CD14-positive monocyte (primary cell): ENCODE measurements around the gene FGA. TPM values are rescaled to one million over a fixed set of nuclear protein-coding genes. Genes with fewer than 3 reads are reported as not detected.

Experiments
- DNase-seq, 3 donors: peaks; one replicate each; pipeline ENCODE4 v3.0.0-alpha.2; 2011 to 2022
- H2AFZ ChIP-seq: 2 replicates; pipeline ENCODE4 v1.6.0; 2012; ENCODE audit warnings: mild to moderate bottlenecking, low read depth, low read length, inconsistent platforms; ENCODE audit not compliant: insufficient read depth, poor library complexity, severe bottlenecking
- H3K27ac ChIP-seq, 2 donors: 1 replicate in 1 of 2; 2 replicates in 1 of 2; pipeline ENCODE4 v1.5.1; 2012 to 2013; ENCODE audit warnings: low read length in 2 of 2, control low read depth in 1 of 2, inconsistent platforms in 1 of 2, low read depth in 1 of 2, mild to moderate bottlenecking in 1 of 2
- H3K27me3 ChIP-seq, 2 donors: one replicate each; pipeline versions ENCODE4 v1.6.0 to v1.6.1; 2011 to 2013; ENCODE audit warnings: low read length in 2 of 2; ENCODE audit not compliant: control insufficient read depth in 2 of 2, insufficient read depth in 2 of 2
- H3K36me3 ChIP-seq, 2 donors: replicated peaks in 1 of 2; 1 replicate in 1 of 2; 2 replicates in 1 of 2; pipeline versions ENCODE4 v1.5.1 to v1.6.1; 2012 to 2013; ENCODE audit warnings: low read length in 2 of 2, control low read depth in 1 of 2, inconsistent platforms in 1 of 2, mild to moderate bottlenecking in 1 of 2; ENCODE audit not compliant: insufficient read depth in 2 of 2, control insufficient read depth in 1 of 2
- H3K4me1 ChIP-seq, 2 donors: 1 replicate in 1 of 2; 2 replicates in 1 of 2; pipeline versions ENCODE4 v1.5.1 to v1.6.1; 2012 to 2013; ENCODE audit warnings: low read length in 2 of 2, control low read depth in 1 of 2, inconsistent platforms in 1 of 2, mild to moderate bottlenecking in 1 of 2, moderate library complexity in 1 of 2; ENCODE audit not compliant: insufficient read depth in 2 of 2, control insufficient read depth in 1 of 2
- H3K4me2 ChIP-seq: replicated peaks from 2 replicates; pipeline ENCODE3; 2012; ENCODE audit warnings: low read length, moderate library complexity, mild to moderate bottlenecking; ENCODE audit not compliant: poor library complexity, severe bottlenecking; ENCODE audit errors: extremely low read depth
- H3K4me3 ChIP-seq, 3 experiments: fragments of 200-600 bp in 1 of 3; sonication (generic) in 1 of 3; replicated peaks in 1 of 3; 1 replicate in 2 of 3; 2 replicates in 1 of 3; pipeline ENCODE4 v1.5.1; 2011 to 2013; ENCODE audit warnings: low read length in 3 of 3, mild to moderate bottlenecking in 3 of 3, control low read depth in 2 of 3, low read depth in 2 of 3, inconsistent platforms in 1 of 3, moderate library complexity in 1 of 3
- H3K79me2 ChIP-seq: 2 replicates; pipeline ENCODE4 v1.6.0; 2012; ENCODE audit warnings: mild to moderate bottlenecking, control low read depth, inconsistent platforms, low read length, moderate library complexity; ENCODE audit not compliant: insufficient read depth
- H3K9ac ChIP-seq: 2 replicates; pipeline ENCODE4 v1.6.0; 2017; ENCODE audit warnings: low read length, mild to moderate bottlenecking; ENCODE audit not compliant: insufficient read depth, poor library complexity, severe bottlenecking
- H3K9me3 ChIP-seq, 2 donors: replicated peaks in 1 of 2; 1 replicate in 1 of 2; 2 replicates in 1 of 2; pipeline versions ENCODE4 v1.5.1 to v1.6.1; 2012 to 2013; ENCODE audit warnings: low read length in 2 of 2, control low read depth in 1 of 2; ENCODE audit not compliant: control insufficient read depth in 1 of 2, insufficient read depth in 1 of 2
- H4K20me1 ChIP-seq: 2 replicates; pipeline ENCODE4 v1.6.0; 2012; ENCODE audit warnings: mild to moderate bottlenecking, low read length, control low read depth, moderate library complexity; ENCODE audit not compliant: insufficient read depth
- H3K27ac Mint-ChIP-seq, 7 donors: one replicate each; pipeline ENCODE4 v1.8.0; 2020; ENCODE audit warnings: mild to moderate bottlenecking in 7 of 7, mixed read lengths in 7 of 7, moderate library complexity in 6 of 7, inconsistent platforms in 2 of 7
- H3K27me3 Mint-ChIP-seq, 3 donors: one replicate each; pipeline ENCODE4 v1.8.0; 2021 to 2022; ENCODE audit warnings: low read depth in 3 of 3, mild to moderate bottlenecking in 3 of 3, mixed read lengths in 3 of 3, moderate library complexity in 3 of 3, inconsistent platforms in 1 of 3
- H3K36me3 Mint-ChIP-seq, 2 donors: one replicate each; pipeline ENCODE4 v1.8.0; 2020; ENCODE audit warnings: mixed read lengths in 2 of 2, inconsistent platforms in 1 of 2, mild to moderate bottlenecking in 1 of 2
- H3K4me1 Mint-ChIP-seq: one replicate; pipeline ENCODE4 v1.8.0; 2020; ENCODE audit warnings: mild to moderate bottlenecking, mixed read lengths
- H3K4me3 Mint-ChIP-seq, 2 donors: one replicate each; pipeline ENCODE4 v1.8.0; 2020; ENCODE audit warnings: mild to moderate bottlenecking in 2 of 2, mixed read lengths in 2 of 2, moderate library complexity in 1 of 2
- H3K9me3 Mint-ChIP-seq, 7 donors: one replicate each; pipeline ENCODE4 v1.8.0; 2020 to 2022; ENCODE audit warnings: mixed read lengths in 7 of 7, mild to moderate bottlenecking in 6 of 7, moderate library complexity in 6 of 7, inconsistent platforms in 2 of 7
- CTCF ChIP-seq: fragments of 200-600 bp; IDR thresholded peaks from one replicate; pipeline ENCODE4 v1.8.0; 2022; ENCODE audit warnings: antibody characterized with exemption, mild to moderate bottlenecking
- WGBS: methylation state at CpG from one replicate; pipeline ENCODE4 v1.1.5; 2013; ENCODE audit warnings: missing lambda C conversion rate; ENCODE audit not compliant: insufficient coverage; 5-methylcytosine and 5-hydroxymethylcytosine counted together
- intact Hi-C, 2 donors: fragments of 100-400 bp; cut with micrococcal nuclease; formaldehyde crosslinking; loops; one replicate each; pipeline versions ENCODE4 v1.15.0 to v1.15.1; 2023
- polyA plus RNA-seq, 3 donors: library from polyadenylated mRNA; depleted of rRNA in 1 of 3; unstranded in 2 of 3; stranded (reverse) in 1 of 3; fragments of 300-500 nt in 2 of 3; fragments of >200 nt in 1 of 3; fragmentation: Illumina TruSeq in 2 of 3; gene quantifications; 1 replicate in 2 of 3; 2 replicates in 1 of 3; pipeline ENCODE4 v1.2.3, GENCODE V29; 2012 to 2021

Gene FGA
- polyA plus RNA-seq, 3 donors: not detected

GRCh38 chr4:154623995-154624394 is 33.5 kb upstream of the FGA start:
- Histone ChIP-seq H3K36me3 (no peaks in the 10 kb centered on the region), H4K20me1 (no peaks in the 10 kb centered on the region), H2AFZ (no peak overlapping the region), H3K27me3 (peaks cover 17 to 27% of the 10 kb centered on the region in 2 donors), H3K4me2 (no peak overlapping the region), H3K79me2 (no peaks in the 10 kb centered on the region), H3K4me3 (no peak overlapping the region), H3K27ac (no peak overlapping the region), H3K9ac (no peak overlapping the region), H3K9me3 (no peaks in the 10 kb centered on the region), H3K4me1 (peaks cover 0 to 9% of the 10 kb centered on the region in 2 donors)
- WGBS: 96% methylated on average over 7 of the region's 7 CpGs
- H3K4me3 Mint-ChIP-seq: no peak overlapping the region
- intact Hi-C loops: no loop called here
- TF ChIP-seq CTCF: no peak
- no peak for DNase-seq
- H3K36me3 Mint-ChIP-seq: no peaks in the 10 kb centered on the region
- H3K27ac Mint-ChIP-seq: no peak overlapping the region
- H3K27me3 Mint-ChIP-seq: peaks cover 2 to 9% (median 6%) of the 10 kb centered on the region in 3 donors
- no peaks in the 10 kb centered on the region for H3K9me3 Mint-ChIP-seq
- no peaks in the 10 kb centered on the region for H3K4me1 Mint-ChIP-seq

GRCh38 chr4:154623436-154623835 is 32.9 kb upstream of the FGA start:
- no peak overlapping the region for H3K4me3 ChIP-seq
- intact Hi-C loops: no loop called here

More at GRCh38 chr4:154623436-154623835, 32.9 kb upstream of the FGA start:
- Histone ChIP-seq H3K4me2 (no peak overlapping the region), H3K4me1 (peaks cover 0 to 9% of the 10 kb centered on the region in 2 donors), H3K79me2 (no peaks in the 10 kb centered on the region), H2AFZ (no peak overlapping the region), H4K20me1 (no peaks in the 10 kb centered on the region), H3K36me3 (no peaks in the 10 kb centered on the region), H3K27ac (no peak overlapping the region), H3K27me3 (peaks cover 16 to 26% of the 10 kb centered on the region in 2 donors), H3K9ac (no peak overlapping the region), H3K9me3 (no peaks in the 10 kb centered on the region)
- Mint-ChIP-seq H3K27ac (no peak overlapping the region), H3K27me3 (peaks cover 2 to 10% (median 6%) of the 10 kb centered on the region in 3 donors), H3K9me3 (no peaks in the 10 kb centered on the region), H3K4me1 (no peaks in the 10 kb centered on the region), H3K4me3 (no peak overlapping the region), H3K36me3 (no peaks in the 10 kb centered on the region)
- no peak for DNase-seq
- WGBS: 95% methylated on average over 2 of the region's 3 CpGs
- TF ChIP-seq CTCF: no peak
